Central memory CD8-positive, alpha-beta T cell (primary cell): Measurements from ENCODE around the gene MEF2C.
"Not testable (repeated sequence)": the region's sequence is repeated elsewhere in the genome, so short reads cannot be mapped to it uniquely, and the experiment has no call there.

ENCODE experiments used
- ATAC-seq: fragments of 150-1000 bp; cut with Tn5 transposase; replicated peaks from 2 replicates; pipeline ENCODE4 v1.10.0; 2022; ENCODE audit warnings: mild to moderate bottlenecking, moderate FRiP score, moderate number of reproducible peaks; ENCODE audit not compliant: poor library complexity, severe bottlenecking; ENCODE audit errors: extremely low read depth
- DNase-seq, 2 donors: peaks; one replicate each; pipeline ENCODE4 v3.0.0; 2021; ENCODE audit warnings: low spot score in 2 of 2
- H3K27ac Mint-ChIP-seq: one replicate; pipeline ENCODE4 v1.8.0; 2022; ENCODE audit warnings: low read depth, mild to moderate bottlenecking, moderate library complexity, mixed read lengths
- H3K27me3 Mint-ChIP-seq: one replicate; pipeline ENCODE4 v1.8.0; 2022; ENCODE audit warnings: mixed read lengths
- H3K36me3 Mint-ChIP-seq: one replicate; pipeline ENCODE4 v1.8.0; 2022; ENCODE audit warnings: mild to moderate bottlenecking, moderate library complexity, mixed read lengths; ENCODE audit not compliant: insufficient read depth
- H3K4me1 Mint-ChIP-seq: one replicate; pipeline ENCODE4 v1.8.0; 2022; ENCODE audit warnings: mixed read lengths
- H3K4me3 Mint-ChIP-seq: one replicate; pipeline ENCODE4 v1.8.0; 2022; ENCODE audit warnings: mild to moderate bottlenecking, moderate library complexity, mixed read lengths
- H3K9me3 Mint-ChIP-seq: one replicate; pipeline ENCODE4 v1.8.0; 2022; ENCODE audit warnings: mixed read lengths

Gene MEF2C

DNA sequence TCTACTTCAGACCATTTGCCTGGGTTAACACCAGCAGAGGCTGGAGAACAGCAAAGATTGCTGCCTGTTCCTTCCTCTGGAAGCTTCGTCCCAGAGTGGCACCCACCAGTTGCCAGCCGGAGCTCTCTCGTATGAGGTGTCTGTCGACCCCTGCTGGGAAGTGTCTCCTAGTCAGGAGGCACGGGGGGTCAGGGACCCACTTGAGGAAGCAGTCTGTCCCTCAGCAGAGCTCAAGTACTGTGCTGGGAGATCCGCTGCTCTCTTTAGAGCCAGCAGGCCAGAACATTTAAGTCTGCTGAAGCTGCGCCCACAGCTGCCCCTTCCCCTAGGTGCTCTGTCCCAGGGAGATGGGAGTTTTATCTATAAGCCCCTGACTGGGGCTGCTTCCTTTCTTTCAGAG is 84.1 kb downstream of the MEF2C start:
- H3K4me1 Mint-ChIP-seq, H3K4me3 Mint-ChIP-seq, ATAC-seq, DNase-seq, H3K27me3 Mint-ChIP-seq, H3K36me3 Mint-ChIP-seq, H3K27ac Mint-ChIP-seq: not testable (repeated sequence)
- peaks cover 22% of the 10 kb centered on the region for H3K9me3 Mint-ChIP-seq

DNA sequence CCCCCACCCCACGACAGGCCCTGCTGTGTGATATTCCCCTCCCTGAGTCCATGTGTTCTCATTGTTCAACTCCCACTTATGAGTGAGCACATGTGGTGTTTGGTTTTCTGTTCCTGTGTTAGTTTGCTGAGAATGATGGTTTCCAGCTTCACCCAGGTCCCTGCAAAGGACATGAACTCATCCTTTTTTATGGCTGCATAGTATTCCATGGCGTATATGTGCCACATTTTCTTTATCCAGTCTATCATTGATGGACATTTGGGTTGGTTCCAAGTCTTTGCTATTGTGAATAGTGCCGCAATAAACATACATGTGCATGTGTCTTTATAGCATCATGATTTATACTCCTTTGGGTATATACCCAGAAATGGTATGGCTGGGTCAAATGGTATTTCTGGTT is 89.2 kb downstream of the MEF2C start:
- H3K36me3 Mint-ChIP-seq, DNase-seq, H3K27ac Mint-ChIP-seq, H3K4me1 Mint-ChIP-seq, H3K4me3 Mint-ChIP-seq, H3K27me3 Mint-ChIP-seq, ATAC-seq: not testable (repeated sequence)
- H3K9me3 Mint-ChIP-seq = peaks cover 18% of the 10 kb centered on the region

DNA sequence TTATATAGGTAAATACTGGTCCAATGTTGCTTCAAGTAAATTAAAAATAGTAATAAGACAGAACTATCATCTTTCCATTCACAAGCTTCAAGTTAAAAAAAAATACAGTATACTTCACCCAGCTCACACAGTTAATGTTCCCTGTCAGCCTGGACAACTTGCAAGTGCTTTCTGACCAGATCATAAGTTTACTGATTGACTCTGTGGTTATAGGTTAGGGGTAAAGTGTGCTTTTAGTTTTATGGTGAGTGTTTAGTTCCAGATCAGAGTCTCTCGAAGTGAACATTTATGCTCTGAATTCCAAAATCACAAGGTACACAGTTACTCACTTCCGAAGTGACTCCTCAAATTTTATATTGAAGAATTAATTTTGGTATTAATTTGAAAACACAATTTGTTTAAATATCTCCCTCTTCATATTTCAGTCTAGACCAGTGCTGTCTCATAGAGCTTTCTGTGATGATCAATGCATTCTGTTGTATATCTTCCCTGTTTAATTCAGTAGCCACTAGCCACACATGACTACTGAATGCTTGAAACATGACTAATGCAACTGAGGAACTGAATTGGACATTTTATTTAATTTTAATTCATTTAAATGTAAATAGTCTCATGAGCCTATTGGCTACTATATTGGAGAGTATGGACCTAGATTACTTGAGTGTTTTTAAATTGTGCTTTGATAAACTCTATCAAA is 90.7 kb downstream of the MEF2C start:
- H3K4me1 Mint-ChIP-seq = no peaks in the 10 kb centered on the region
- no peak overlapping the region for H3K27ac Mint-ChIP-seq
- DNase-seq (no peak), ATAC-seq (no peak)
- no peak overlapping the region for H3K4me3 Mint-ChIP-seq
- H3K9me3 Mint-ChIP-seq = peaks cover 12% of the 10 kb centered on the region
- no peaks in the 10 kb centered on the region for H3K27me3 Mint-ChIP-seq
- no peaks in the 10 kb centered on the region for H3K36me3 Mint-ChIP-seq

DNA sequence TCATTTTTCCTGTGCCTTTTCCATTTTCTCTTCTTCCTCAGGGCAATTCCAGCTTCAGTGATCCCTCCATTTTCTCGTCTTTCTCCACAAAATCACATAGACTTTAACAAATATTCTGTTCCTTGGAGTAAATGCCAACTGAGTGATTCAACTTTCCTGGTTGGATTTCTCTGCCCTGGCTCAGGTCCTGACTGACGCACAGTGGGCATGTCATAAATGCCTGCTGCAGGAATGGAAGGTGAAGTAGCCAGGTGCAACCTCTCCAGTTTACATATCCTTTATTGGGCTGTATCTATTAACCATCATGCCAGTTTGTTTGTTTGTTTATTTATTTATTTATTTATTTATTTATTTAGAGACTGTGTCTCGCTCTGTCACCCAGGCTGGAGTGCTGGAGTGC is 95.1 kb downstream of the MEF2C start:
- no peak for DNase-seq
- H3K4me3 Mint-ChIP-seq = no peak overlapping the region
- no peaks in the 10 kb centered on the region for H3K9me3 Mint-ChIP-seq
- no peaks in the 10 kb centered on the region for H3K36me3 Mint-ChIP-seq
- no peak overlapping the region for H3K27ac Mint-ChIP-seq
- no peaks in the 10 kb centered on the region for H3K27me3 Mint-ChIP-seq
- no peak for ATAC-seq
- H3K4me1 Mint-ChIP-seq = no peaks in the 10 kb centered on the region

- Mint-ChIP-seq H3K27me3 (no peaks in the 10 kb centered on the region), H3K4me1 (no peaks in the 10 kb centered on the region), H3K27ac (no peak overlapping the region), H3K9me3 (no peaks in the 10 kb centered on the region), H3K36me3 (no peaks in the 10 kb centered on the region), H3K4me3 (no peak overlapping the region)
- DNase-seq = no peak
- ATAC-seq = no peak
Observed at GRCh38 chr5:88786789-88787188, 96.2 kb downstream of the MEF2C start.

DNA sequence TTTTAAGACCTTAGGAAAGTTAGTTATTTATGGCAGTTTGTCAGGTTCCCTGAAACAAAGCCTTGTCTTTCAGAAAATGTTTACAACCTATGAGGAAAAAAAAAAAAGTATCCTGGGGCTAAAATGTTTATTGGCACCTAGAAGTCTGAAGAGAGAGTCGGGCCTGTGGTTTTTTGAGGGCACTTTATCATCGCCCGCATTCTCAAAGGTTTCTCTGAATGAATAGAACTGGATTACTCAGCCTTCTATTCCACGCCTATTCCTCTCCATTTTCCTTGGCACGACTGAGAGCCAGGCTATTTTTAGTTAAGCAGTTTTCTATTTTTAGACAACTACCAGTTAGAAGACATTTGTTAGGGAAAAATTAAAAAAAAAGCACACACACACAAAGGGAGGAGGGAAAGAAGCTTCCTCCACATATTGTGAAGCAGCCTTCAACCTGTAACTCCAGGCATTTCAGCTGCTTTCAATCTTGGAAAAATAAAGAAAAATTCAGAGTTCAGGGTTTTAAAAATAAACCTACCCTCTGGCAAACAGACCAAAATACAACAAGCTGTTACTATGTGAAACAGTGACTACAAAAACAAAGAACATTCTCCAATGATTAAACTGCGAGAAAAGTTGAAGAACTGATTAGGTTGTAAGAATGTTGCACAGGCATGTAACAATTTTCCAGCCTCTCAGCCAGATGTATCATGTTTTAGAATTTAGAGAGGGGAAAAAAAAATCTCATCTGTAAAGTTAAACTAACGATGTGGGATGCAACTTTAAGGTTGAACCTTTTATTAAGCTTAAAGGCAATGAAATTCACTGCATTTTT is 97.0 kb downstream of the MEF2C start:
- Mint-ChIP-seq H3K4me3 (no peak overlapping the region), H3K4me1 (no peaks in the 10 kb centered on the region), H3K27me3 (no peaks in the 10 kb centered on the region), H3K27ac (no peak overlapping the region), H3K36me3 (no peaks in the 10 kb centered on the region), H3K9me3 (no peaks in the 10 kb centered on the region)
- DNase-seq (no peak), ATAC-seq (no peak)

- H3K27me3 Mint-ChIP-seq = no peaks in the 10 kb centered on the region
- H3K4me3 Mint-ChIP-seq = no peak overlapping the region
- DNase-seq = no peak
- H3K4me1 Mint-ChIP-seq = no peaks in the 10 kb centered on the region
- H3K27ac Mint-ChIP-seq = no peak overlapping the region
- H3K9me3 Mint-ChIP-seq = no peaks in the 10 kb centered on the region
- ATAC-seq = no peak
- peaks cover 2% of the 10 kb centered on the region for H3K36me3 Mint-ChIP-seq
Observed at GRCh38 chr5:88782571-88782970, 100.4 kb downstream of the MEF2C start.

DNA sequence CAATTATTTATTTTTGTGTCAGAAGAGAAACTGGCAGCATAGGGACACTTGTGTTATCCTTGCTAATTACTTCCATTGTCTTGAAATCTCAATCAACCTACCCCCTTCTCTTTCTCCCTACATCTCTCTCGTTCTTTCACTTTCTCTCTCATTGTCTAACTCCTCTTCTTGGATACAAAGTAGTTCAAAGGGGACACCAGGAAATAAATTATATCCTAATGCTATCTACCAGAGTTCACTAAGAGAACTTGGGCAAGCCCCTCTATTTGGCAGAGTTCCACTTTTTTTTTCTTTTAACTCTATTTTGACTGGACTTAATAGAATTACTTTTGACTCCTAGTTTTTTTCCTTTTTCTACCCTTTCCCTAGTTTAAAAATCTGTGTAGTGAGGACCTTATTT is 102.2 kb downstream of the MEF2C start:
- Mint-ChIP-seq H3K4me1 (no peaks in the 10 kb centered on the region), H3K27ac (no peak overlapping the region), H3K27me3 (no peaks in the 10 kb centered on the region), H3K36me3 (peaks cover 2% of the 10 kb centered on the region), H3K9me3 (no peaks in the 10 kb centered on the region), H3K4me3 (no peak overlapping the region)
- no peak for ATAC-seq
- DNase-seq = no peak

- DNase-seq (no peak), ATAC-seq (no peak)
- peaks cover 2% of the 10 kb centered on the region for H3K36me3 Mint-ChIP-seq
- no peaks in the 10 kb centered on the region for H3K27me3 Mint-ChIP-seq
- no peaks in the 10 kb centered on the region for H3K9me3 Mint-ChIP-seq
- no peaks in the 10 kb centered on the region for H3K4me1 Mint-ChIP-seq
- H3K27ac Mint-ChIP-seq = no peak overlapping the region
- H3K4me3 Mint-ChIP-seq = no peak overlapping the region
Observed at GRCh38 chr5:88778736-88779135, 104.2 kb downstream of the MEF2C start.

- Mint-ChIP-seq H3K36me3 (peaks cover 2% of the 10 kb centered on the region), H3K4me1 (no peaks in the 10 kb centered on the region), H3K4me3 (no peak overlapping the region), H3K27me3 (no peaks in the 10 kb centered on the region), H3K27ac (no peak overlapping the region), H3K9me3 (no peaks in the 10 kb centered on the region)
- DNase-seq (no peak), ATAC-seq (no peak)
Observed at GRCh38 chr5:88776692-88777091, 106.3 kb downstream of the MEF2C start.

GRCh38 chr5:88772831-88773230 is 110.2 kb downstream of the MEF2C start:
- no peaks in the 10 kb centered on the region for H3K27me3 Mint-ChIP-seq
- ATAC-seq (no peak), DNase-seq (no peak)
- no peaks in the 10 kb centered on the region for H3K9me3 Mint-ChIP-seq
- peaks cover 2% of the 10 kb centered on the region for H3K36me3 Mint-ChIP-seq
- no peak overlapping the region for H3K4me3 Mint-ChIP-seq
- no peaks in the 10 kb centered on the region for H3K4me1 Mint-ChIP-seq
- no peak overlapping the region for H3K27ac Mint-ChIP-seq

- H3K4me1 Mint-ChIP-seq = no peaks in the 10 kb centered on the region
- H3K27ac Mint-ChIP-seq = no peak overlapping the region
- no peak for DNase-seq
- no peaks in the 10 kb centered on the region for H3K9me3 Mint-ChIP-seq
- H3K36me3 Mint-ChIP-seq = peaks cover 2% of the 10 kb centered on the region
- H3K27me3 Mint-ChIP-seq = no peaks in the 10 kb centered on the region
- no peak for ATAC-seq
- no peak overlapping the region for H3K4me3 Mint-ChIP-seq
Observed at GRCh38 chr5:88772047-88772446, 110.9 kb downstream of the MEF2C start.
